BJ (cell line): ENCODE results near the gene DUSP16. TPM values are rescaled to one million over a fixed set of nuclear protein-coding genes. Genes with fewer than 3 reads are reported as not detected.

Experiments
- CTCF ChIA-PET: fragments of 350-600 bp; formaldehyde crosslinking; extraction: SDS; loops from one replicate; lab custom pipeline; 2021; ENCODE audit warnings: antibody characterized with exemption, inconsistent platforms; lab: Yijun Ruan, JAX
- POLR2A ChIA-PET: fragments of 300-600 bp; sonication (Branson Sonifier 250); formaldehyde crosslinking; extraction: SDS; loops from one replicate; lab custom pipeline; 2021; ENCODE audit warnings: antibody characterized with exemption; lab: Charles Lee
- DNase-seq: peaks from one replicate; pipeline ENCODE4 v3.0.0-alpha.2; 2011; ENCODE audit warnings: low read depth
- H3K27me3 ChIP-seq: 2 replicates; pipeline ENCODE4 v1.6.0; 2011; ENCODE audit warnings: low read length; ENCODE audit not compliant: control insufficient read depth, insufficient read depth
- H3K36me3 ChIP-seq: 2 replicates; pipeline ENCODE4 v1.5.1; 2011; ENCODE audit warnings: low read length; ENCODE audit not compliant: control insufficient read depth, insufficient read depth
- H3K4me3 ChIP-seq: 2 replicates; pipeline ENCODE4 v1.5.1; 2011; ENCODE audit warnings: low read depth, mild to moderate bottlenecking, control low read depth, low read length
- polyA plus RNA-seq: library from polyadenylated mRNA; depleted of rRNA; stranded (reverse); fragments of >200 nt; gene quantifications from 2 replicates; pipeline ENCODE4 v1.2.3, GENCODE V29; 2011
- TF ChIP-seq, protein P1 (sequence below): IDR thresholded peaks from 2 replicates; pipeline ENCODE4 v1.5.1; 2011; ENCODE audit warnings: low read depth, mild to moderate bottlenecking, control low read depth, inconsistent platforms, low read length, moderate library complexity; ENCODE audit not compliant: insufficient read depth

DUSP16 gene
- polyA plus RNA-seq, 1 experiment, result 5.5 TPM

DNA sequence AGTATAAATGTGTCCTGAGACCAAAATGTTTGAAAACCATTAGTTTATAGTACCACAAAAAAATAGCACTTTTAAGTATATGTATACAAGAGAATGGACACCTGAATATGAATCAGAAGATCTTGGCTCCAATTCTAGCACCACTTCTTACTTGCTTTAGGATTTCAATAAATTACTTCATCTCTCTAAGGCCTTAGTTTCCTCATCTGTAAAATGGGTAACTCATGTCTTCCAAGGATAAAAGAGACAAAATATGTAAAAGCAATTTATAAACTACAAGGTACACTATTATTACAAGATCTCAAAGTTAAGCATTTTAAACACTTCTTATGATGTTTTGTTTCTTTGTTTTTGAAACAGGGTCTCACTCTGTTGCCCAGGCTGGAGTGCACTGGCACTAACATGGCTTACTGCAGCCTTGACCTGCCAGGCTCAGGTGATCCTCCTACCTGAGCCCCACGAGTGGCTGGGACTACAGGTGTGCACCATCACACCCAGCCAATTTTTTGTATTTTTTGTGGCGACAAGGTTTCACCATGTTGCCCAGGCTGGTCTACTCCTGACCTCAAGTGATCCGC is 9.4 kb downstream of the DUSP16 start:
- ChIA-PET CTCF (interaction anchor here (0.6 kb wide), 1 partner anchor 196 kb away, joined by 4 read pairs; no protein-coding TSS in a partner anchor), POLR2A (no interaction called here)
- Histone ChIP-seq H3K4me3 (no peak overlapping the region), H3K36me3 (no peaks in the 10 kb centered on the region), H3K27me3 (no peaks in the 10 kb centered on the region)
- no peak for DNase-seq
- TF ChIP-seq, protein P1, sequence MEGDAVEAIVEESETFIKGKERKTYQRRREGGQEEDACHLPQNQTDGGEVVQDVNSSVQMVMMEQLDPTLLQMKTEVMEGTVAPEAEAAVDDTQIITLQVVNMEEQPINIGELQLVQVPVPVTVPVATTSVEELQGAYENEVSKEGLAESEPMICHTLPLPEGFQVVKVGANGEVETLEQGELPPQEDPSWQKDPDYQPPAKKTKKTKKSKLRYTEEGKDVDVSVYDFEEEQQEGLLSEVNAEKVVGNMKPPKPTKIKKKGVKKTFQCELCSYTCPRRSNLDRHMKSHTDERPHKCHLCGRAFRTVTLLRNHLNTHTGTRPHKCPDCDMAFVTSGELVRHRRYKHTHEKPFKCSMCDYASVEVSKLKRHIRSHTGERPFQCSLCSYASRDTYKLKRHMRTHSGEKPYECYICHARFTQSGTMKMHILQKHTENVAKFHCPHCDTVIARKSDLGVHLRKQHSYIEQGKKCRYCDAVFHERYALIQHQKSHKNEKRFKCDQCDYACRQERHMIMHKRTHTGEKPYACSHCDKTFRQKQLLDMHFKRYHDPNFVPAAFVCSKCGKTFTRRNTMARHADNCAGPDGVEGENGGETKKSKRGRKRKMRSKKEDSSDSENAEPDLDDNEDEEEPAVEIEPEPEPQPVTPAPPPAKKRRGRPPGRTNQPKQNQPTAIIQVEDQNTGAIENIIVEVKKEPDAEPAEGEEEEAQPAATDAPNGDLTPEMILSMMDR, result no peak

- Histone ChIP-seq H3K36me3 (no peaks in the 10 kb centered on the region), H3K4me3 (no peak overlapping the region), H3K27me3 (no peaks in the 10 kb centered on the region)
- ChIA-PET POLR2A (interaction anchor here (0.6 kb wide), 1 partner anchor 13 kb away, joined by 3 read pairs; no protein-coding TSS in a partner anchor), CTCF (interaction anchor here (0.5 kb wide), 1 partner anchor 139 kb away, joined by 3 read pairs; no protein-coding TSS in a partner anchor)
- TF ChIP-seq, protein P1, result no peak
- no peak for DNase-seq
Measured at GRCh38 chr12:12551115-12551514, 11.5 kb downstream of the DUSP16 start.

DNA sequence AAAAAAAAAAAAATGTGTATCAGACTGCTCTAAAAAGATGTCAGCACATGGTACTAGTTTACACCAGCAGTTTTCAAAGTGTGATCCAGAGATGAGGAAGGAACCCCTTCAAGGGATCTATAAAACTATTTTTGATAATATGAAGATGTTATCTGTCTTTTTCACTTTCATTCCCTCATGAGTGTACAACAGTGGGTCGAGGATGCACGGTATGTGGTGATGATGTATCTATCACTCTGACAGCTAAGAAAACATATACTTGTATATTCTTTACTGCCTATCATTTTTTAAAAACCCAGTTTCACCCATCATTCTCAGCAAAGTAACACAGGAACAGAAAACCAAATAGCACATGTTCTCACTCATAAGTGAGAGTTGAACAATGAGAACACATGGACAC is 12.4 kb downstream of the DUSP16 start:
- no peak overlapping the region for H3K4me3 ChIP-seq
- TF ChIP-seq, protein P1, result no peak
- POLR2A ChIA-PET, result no interaction called here
- H3K27me3 ChIP-seq, result no peaks in the 10 kb centered on the region
- DNase-seq, result no peak
- no peaks in the 10 kb centered on the region for H3K36me3 ChIP-seq
- CTCF ChIA-PET, result no interaction called here

DNA sequence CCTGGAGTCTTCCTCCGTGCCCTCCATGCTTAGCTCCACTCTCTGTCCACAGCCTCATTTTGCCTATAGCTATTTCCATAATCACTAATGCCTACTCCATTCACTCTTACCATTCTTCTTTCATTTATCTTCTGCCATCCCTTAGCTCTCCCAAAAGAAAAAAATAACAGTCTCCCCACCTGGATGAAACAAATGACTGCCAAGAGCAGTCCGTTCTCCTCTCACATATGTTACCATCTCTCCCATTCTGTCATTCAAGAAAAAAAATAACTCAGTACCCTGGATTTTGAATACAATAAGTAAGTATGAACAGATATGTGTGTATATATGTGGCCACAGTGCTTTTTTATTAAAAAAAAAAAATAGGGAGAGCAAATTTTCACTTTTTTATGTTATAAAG is 13.2 kb downstream of the DUSP16 start:
- ChIA-PET CTCF (no interaction called here), POLR2A (interaction anchor here (0.6 kb wide), 1 partner anchor 13 kb away, joined by 3 read pairs; the partner anchor contains the start of gene DUSP16)
- Histone ChIP-seq H3K4me3 (no peak overlapping the region), H3K36me3 (no peaks in the 10 kb centered on the region), H3K27me3 (no peaks in the 10 kb centered on the region)
- no peak for DNase-seq
- TF ChIP-seq, protein P1, result no peak

- Histone ChIP-seq H3K36me3 (no peaks in the 10 kb centered on the region; the same call in 1 of the 2 replicates), H3K27me3 (no peaks in the 10 kb centered on the region), H3K4me3 (no peak overlapping the region)
- no peak for DNase-seq
- TF ChIP-seq, protein P1, result no peak
- ChIA-PET POLR2A (interaction anchor here (0.6 kb wide), 1 partner anchor 14 kb away, joined by 3 read pairs; the partner anchor contains the start of gene DUSP16), CTCF (interaction anchor here (0.8 kb wide), 1 partner anchor 15 kb away, joined by 3 read pairs; no protein-coding TSS in a partner anchor)
Measured at GRCh38 chr12:12548713-12549112, 13.9 kb downstream of the DUSP16 start.
